Fibroblast of the aortic adventitia (primary cell): Measurements from ENCODE around the gene PLAC8L1. TPM values are rescaled to one million over a fixed set of nuclear protein-coding genes. Genes with fewer than 3 reads are reported as not detected.

Experiments
- DNase-seq: peaks from one replicate; pipeline ENCODE4 v3.0.0-alpha.2; 2010; ENCODE audit warnings: low read depth
- H3K4me3 ChIP-seq: 2 replicates; pipeline ENCODE4 v1.5.1; 2011; ENCODE audit warnings: low read depth, mild to moderate bottlenecking, control low read depth, low read length, moderate library complexity
- CTCF ChIP-seq: IDR thresholded peaks from 2 replicates; pipeline ENCODE4 v1.5.1; 2011; ENCODE audit warnings: mild to moderate bottlenecking, low read length, control low read depth, inconsistent platforms; ENCODE audit not compliant: insufficient read depth
- total RNA-seq: library from RNA; depleted of rRNA; stranded (reverse); fragments of >200 nt; gene quantifications from 2 replicates; pipeline ENCODE4 v1.2.3, GENCODE V29; 2012; ENCODE audit warnings: low replicate concordance

The PLAC8L1 gene
- total RNA-seq, 1 donor, result not detected

DNA sequence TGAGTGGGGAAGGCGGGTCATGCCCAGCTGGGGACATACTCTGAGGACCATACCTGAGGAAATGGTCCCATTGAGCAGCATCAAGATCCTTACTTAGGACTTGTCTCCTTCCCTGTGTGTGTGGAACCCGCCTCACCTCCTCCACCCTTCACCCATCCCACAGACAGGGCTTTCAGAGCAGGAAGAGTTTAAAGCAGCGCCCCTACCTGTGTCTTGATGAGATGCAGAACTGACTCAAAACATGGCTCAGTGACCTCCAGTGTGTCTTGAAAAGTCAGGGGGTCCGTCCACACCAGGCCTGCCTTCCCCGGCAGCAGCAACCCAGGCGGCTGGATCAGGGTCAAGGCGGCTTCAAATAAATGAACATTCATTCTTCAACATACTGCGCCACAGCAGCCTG, 38.4 kb downstream of the PLAC8L1 start:
- TF ChIP-seq CTCF, result no peak
- H3K4me3 ChIP-seq, result no peak overlapping the region
- DNase-seq, result no peak

GRCh38 chr5:146060221-146060585, 45.2 kb downstream of the PLAC8L1 start:
- DNase-seq, result no peak
- no peak overlapping the region for H3K4me3 ChIP-seq
- no peak for TF ChIP-seq CTCF

GRCh38 chr5:146059460-146060220, 45.7 kb downstream of the PLAC8L1 start:
- DNase-seq, result peak; percentile 55
- TF ChIP-seq CTCF, result no peak
- no peak overlapping the region for H3K4me3 ChIP-seq

- no peak for TF ChIP-seq CTCF
- H3K4me3 ChIP-seq, result no peak overlapping the region
- no peak for DNase-seq
Observed at GRCh38 chr5:146055432-146055831, 49.9 kb downstream of the PLAC8L1 start.

- TF ChIP-seq CTCF, result peak; percentile 25
- H3K4me3 ChIP-seq, result no peak overlapping the region
- DNase-seq, result no peak
Observed at GRCh38 chr5:146052780-146053179, 52.6 kb downstream of the PLAC8L1 start.

DNA sequence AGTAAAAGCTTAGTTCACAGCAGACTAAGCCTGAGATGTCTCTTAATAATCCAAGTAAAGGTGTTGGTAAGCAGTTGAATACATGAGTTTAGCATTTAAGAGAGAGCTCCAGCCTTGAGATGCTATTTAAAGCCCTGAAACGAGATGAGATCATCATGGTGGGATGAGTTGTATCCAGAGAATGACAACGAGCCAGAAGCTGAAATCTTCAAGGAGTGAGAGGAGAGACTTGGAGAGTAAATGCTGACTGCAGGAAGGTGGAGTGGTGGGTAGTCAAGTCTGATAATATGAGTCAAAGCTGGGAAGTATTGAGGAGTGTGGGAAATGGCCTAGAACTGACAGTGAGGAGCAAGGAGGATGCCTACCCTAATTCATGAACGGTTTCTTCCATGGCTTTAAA, 53.7 kb downstream of the PLAC8L1 start:
- DNase-seq, result peak; percentile 55
- TF ChIP-seq CTCF, result no peak
- no peak overlapping the region for H3K4me3 ChIP-seq

DNA sequence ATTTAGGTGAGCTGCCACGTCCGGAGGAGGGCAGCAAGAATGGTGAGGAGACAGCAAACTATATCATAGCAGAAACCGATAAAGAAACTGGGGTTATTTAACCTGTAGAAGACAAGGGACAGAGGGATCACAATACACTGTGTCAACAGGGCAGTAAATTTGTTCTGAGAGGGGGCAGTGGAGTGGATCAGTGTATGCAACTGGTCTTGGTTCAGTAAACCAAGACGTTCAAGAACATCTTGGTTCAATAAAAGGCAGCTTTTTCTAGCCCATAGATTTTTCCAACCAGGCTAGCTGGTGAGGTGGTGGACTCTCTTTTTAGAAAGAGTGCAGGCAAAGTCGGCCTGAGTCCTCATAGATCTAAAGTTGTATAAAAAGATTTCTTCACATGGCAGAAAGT, 55.3 kb downstream of the PLAC8L1 start:
- H3K4me3 ChIP-seq, result no peak overlapping the region
- DNase-seq, result no peak
- TF ChIP-seq CTCF, result no peak
